Right lobe of liver (tissue), 6 donors: Measurements from ENCODE around the gene RPRM. TPM values are rescaled to one million over a fixed set of nuclear protein-coding genes. Genes with fewer than 3 reads are reported as not detected.
"Not testable (repeated sequence)": the region's sequence is repeated elsewhere in the genome, so short reads cannot be mapped to it uniquely, and the experiment has no call there.

Experiments used
- ATAC-seq, 4 donors: fragments of 200-7000 bp; cut with Tn5 transposase; one replicate each; pipeline ENCODE4 v1.9.1; 2020; ENCODE audit warnings: mild to moderate bottlenecking in 4 of 4, moderate library complexity in 4 of 4
- DNase-seq, 3 donors: peaks; one replicate each; pipeline ENCODE4 v3.0.0-alpha.2; 2020
- H3K27ac ChIP-seq, 3 donors: fragments of 200-600 bp; one replicate each; pipeline ENCODE4 v1.8.0; 2022
- H3K27me3 ChIP-seq, 2 donors: fragments of 200-600 bp; one replicate each; pipeline ENCODE4 v1.8.0; 2022
- H3K36me3 ChIP-seq, 4 donors: fragments of 200-600 bp; sonication (generic) in 1 of 4; one replicate each; pipeline versions ENCODE4 v1.5.1 to v1.8.0; 2017 to 2022; ENCODE audit warnings: control low read depth in 1 of 4
- H3K4me1 ChIP-seq, 4 donors: fragments of 200-600 bp; sonication (generic) in 1 of 4; one replicate each; pipeline versions ENCODE4 v1.5.1 to v1.8.0; 2017 to 2022; ENCODE audit warnings: control low read depth in 1 of 4
- H3K4me3 ChIP-seq, 3 donors: fragments of 200-600 bp; one replicate each; pipeline ENCODE4 v1.8.0; 2022
- H3K9me3 ChIP-seq, 4 donors: fragments of 200-600 bp; sonication (generic) in 1 of 4; one replicate each; pipeline versions ENCODE4 v1.5.1 to v1.8.0; 2017 to 2022; ENCODE audit warnings: control low read depth in 1 of 4
- POLR2A ChIP-seq: fragments of 450-650 bp; IDR thresholded peaks from one replicate; pipeline ENCODE4 v1.6.1; 2017; ENCODE audit warnings: antibody characterized with exemption, mild to moderate bottlenecking
- WGBS: methylation state at CpG from one replicate; pipeline ENCODE4 v1.1.6; 2018; ENCODE audit warnings: low coverage, low lambda C conversion rate; ENCODE audit not compliant: insufficient coverage; ENCODE audit errors: missing lambda C conversion rate; 5-methylcytosine and 5-hydroxymethylcytosine counted together
- intact Hi-C, 2 donors: fragments of 100-400 bp; cut with DNase I; formaldehyde crosslinking; loops; one replicate each; pipeline versions ENCODE4 v1.11.2 to v1.14.1; 2022
- total RNA-seq, 6 experiments: library from RNA; depleted of rRNA in 2 of 6; stranded (reverse); fragments of >200 nt in 2 of 6; fragmentation: NEBNext Ultra II Directional in 3 of 6; extraction: Animal tissue kit (Norgen Biotek cat#: 25700) in 3 of 6; gene quantifications; one replicate each; pipeline versions ENCODE4 v1.1.0 to v1.2.4, GENCODE V29; 2016 to 2023
- TF ChIP-seq, protein P1 (sequence below), 4 donors: fragments of 200-600 bp in 3 of 4; fragments of 450-650 bp in 1 of 4; IDR thresholded peaks; one replicate each; pipeline versions ENCODE4 v1.5.1 to v1.8.0; 2016 to 2022; ENCODE audit warnings: antibody characterized with exemption in 4 of 4, mild to moderate bottlenecking in 2 of 4
- donor health status: DM: no; HTN: yes; CAD: no.
- donor health status: DM: no; HTN: no; CAD: no.
- donor health status: DM: no; HTN: no; CAD: no.
- donor health status: DM: no; HTN: yes; CAD: no.
- donor health status: DM: no; HTN: yes; CAD: no.

The RPRM gene
- total RNA-seq, 6 experiments from 2014 or later, result not detected

DNA sequence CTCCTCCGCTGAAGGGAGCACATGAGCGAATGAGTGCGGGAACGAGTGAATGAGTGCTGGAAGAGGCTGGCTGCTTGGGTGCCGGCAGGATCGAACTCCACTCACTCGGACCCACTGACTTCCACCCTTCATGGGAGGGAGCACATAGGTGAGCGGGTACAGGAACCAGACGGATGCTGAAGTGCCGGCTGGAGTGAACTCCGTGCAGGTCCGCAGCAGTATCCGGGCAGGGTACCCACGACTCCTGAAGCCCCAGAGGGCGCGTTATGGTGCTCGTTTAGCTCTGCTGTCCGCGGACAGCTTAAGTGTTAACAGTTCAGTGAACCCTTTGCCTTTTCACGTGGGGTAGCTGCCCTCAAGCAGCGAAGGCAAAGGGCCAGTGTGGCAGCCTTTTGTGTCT lies 23.2 kb downstream of the RPRM start:
- Histone ChIP-seq H3K27ac (no peak overlapping the region), H3K9me3 (no peaks in the 10 kb centered on the region), H3K4me3 (no peak overlapping the region), H3K4me1 (no peaks in the 10 kb centered on the region), H3K36me3 (no peaks in the 10 kb centered on the region), H3K27me3 (no peaks in the 10 kb centered on the region)
- intact Hi-C loops, result no loop called here
- 61% methylated on average over 3 of the region's 21 CpGs for WGBS
- DNase-seq (no peak), ATAC-seq (no peak)
- TF ChIP-seq, protein P1, sequence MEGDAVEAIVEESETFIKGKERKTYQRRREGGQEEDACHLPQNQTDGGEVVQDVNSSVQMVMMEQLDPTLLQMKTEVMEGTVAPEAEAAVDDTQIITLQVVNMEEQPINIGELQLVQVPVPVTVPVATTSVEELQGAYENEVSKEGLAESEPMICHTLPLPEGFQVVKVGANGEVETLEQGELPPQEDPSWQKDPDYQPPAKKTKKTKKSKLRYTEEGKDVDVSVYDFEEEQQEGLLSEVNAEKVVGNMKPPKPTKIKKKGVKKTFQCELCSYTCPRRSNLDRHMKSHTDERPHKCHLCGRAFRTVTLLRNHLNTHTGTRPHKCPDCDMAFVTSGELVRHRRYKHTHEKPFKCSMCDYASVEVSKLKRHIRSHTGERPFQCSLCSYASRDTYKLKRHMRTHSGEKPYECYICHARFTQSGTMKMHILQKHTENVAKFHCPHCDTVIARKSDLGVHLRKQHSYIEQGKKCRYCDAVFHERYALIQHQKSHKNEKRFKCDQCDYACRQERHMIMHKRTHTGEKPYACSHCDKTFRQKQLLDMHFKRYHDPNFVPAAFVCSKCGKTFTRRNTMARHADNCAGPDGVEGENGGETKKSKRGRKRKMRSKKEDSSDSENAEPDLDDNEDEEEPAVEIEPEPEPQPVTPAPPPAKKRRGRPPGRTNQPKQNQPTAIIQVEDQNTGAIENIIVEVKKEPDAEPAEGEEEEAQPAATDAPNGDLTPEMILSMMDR (IDR thresholded peaks at IDR 0.05), result no peak
- TF ChIP-seq POLR2A, result no peak

DNA sequence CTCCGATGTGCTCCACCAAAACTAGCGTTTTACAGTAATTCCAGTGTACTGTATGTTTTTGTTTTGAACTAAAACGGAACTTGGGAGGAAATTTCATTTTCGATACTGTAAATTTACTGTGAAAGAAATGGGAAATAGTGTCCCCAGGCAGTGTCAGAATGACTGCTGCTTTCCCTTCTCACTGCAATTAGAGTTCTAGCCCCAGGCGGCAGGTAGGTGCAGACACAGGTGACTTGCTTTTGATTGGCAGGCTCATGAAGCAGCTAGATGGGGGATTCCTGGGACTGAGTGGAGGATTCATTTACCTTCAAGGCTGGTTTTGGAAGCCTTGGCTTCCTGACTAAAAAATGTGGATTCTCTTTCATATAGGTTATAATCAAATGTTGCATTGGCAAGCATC lies 27.0 kb downstream of the RPRM start:
- no peaks in the 10 kb centered on the region for H3K9me3 ChIP-seq
- H3K36me3 ChIP-seq, result no peaks in the 10 kb centered on the region
- H3K27me3 ChIP-seq, result no peaks in the 10 kb centered on the region
- 64% methylated on average over 4 of the region's 5 CpGs for WGBS
- intact Hi-C loops, result no loop called here
- ATAC-seq, result no peak
- H3K4me3 ChIP-seq, result no peak overlapping the region
- DNase-seq, result no peak
- H3K4me1 ChIP-seq, result no peaks in the 10 kb centered on the region
- TF ChIP-seq, protein P1 (IDR thresholded peaks at IDR 0.05), result no peak
- no peak overlapping the region for H3K27ac ChIP-seq

DNA sequence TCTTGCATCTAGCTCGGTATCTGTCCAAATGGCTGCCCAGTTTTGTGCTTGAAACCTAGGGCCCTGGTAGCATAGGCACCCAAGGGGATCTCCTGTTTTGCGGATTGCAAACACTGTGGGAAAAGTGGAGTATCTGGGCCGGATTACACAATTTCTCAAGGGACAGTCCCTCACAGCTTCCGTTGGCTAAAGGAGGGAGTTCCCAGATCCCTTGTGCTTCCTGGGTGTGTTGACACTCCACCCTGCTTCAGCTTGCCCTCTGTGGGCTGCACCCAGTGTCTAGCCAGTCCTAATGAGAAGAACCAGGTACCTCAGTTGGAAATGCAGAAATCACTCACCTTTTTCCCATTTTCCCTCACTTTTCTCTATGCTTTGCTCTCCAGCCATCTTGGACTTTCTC lies 35.5 kb downstream of the RPRM start:
- TF ChIP-seq, protein P1 (IDR thresholded peaks at IDR 0.05), result no peak
- no peak for TF ChIP-seq POLR2A
- DNase-seq, result no peak
- Histone ChIP-seq H3K36me3 (no peaks in the 10 kb centered on the region), H3K27ac (no peak overlapping the region), H3K4me1 (no peaks in the 10 kb centered on the region), H3K4me3 (no peak overlapping the region), H3K27me3 (no peaks in the 10 kb centered on the region), H3K9me3 (no peaks in the 10 kb centered on the region)
- no peak for ATAC-seq
- WGBS, result 77% methylated on average over 2 of the region's 4 CpGs
- intact Hi-C loops, result no loop called here

GRCh38 chr2:153442616-153443015 lies 35.9 kb downstream of the RPRM start:
- ATAC-seq, H3K9me3 ChIP-seq, H3K4me3 ChIP-seq, intact Hi-C loops, DNase-seq, H3K36me3 ChIP-seq, H3K27ac ChIP-seq, H3K27me3 ChIP-seq, H3K4me1 ChIP-seq: not testable (repeated sequence)
- 51% methylated on average over 3 of the region's 5 CpGs for WGBS

DNA sequence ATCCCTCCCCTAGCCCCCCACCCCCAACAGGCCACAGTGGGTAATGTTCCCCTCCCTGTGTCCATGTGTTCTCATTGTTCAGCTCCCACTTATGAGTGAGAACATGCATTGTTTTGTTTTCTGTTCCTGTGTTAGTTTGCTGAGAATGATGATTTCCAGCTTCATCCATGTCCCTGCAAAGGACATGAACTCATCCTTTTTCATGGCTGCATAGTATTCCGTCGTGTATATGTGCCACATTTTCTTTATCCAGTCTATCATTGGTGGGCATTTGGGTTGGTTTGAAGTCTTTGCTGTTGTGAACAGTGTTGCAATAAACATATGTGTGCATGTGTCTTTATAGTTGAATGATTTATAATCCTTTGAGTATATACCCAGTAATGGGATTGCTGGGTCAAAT lies 38.5 kb downstream of the RPRM start:
- WGBS, result 49% methylated on average over 2 of the region's 2 CpGs
- H3K27ac ChIP-seq, H3K9me3 ChIP-seq, H3K4me3 ChIP-seq, H3K4me1 ChIP-seq, H3K36me3 ChIP-seq, DNase-seq, H3K27me3 ChIP-seq, ATAC-seq, intact Hi-C loops: not testable (repeated sequence)

DNA sequence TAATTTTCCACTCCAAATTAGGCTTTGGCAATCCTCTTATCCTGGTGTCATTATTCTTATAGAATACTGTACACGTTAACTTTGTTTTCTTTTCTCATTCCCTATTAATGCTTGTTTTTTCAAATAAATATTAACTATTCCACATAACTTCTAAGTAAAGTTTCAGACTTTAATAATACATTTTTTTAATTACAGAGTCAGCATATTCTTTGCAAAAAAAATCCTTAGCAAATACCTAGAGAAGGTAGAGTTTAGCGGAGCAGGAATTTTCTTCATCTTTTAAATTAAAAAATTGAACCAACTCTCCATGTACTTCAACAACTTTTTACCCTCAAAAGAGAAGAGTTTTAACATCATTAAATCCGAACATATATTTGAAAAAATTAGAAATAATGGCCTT lies 45.2 kb downstream of the RPRM start:
- Histone ChIP-seq H3K27ac (no peak overlapping the region), H3K27me3 (no peaks in the 10 kb centered on the region), H3K36me3 (no peaks in the 10 kb centered on the region), H3K4me1 (no peaks in the 10 kb centered on the region), H3K9me3 (no peaks in the 10 kb centered on the region), H3K4me3 (no peak overlapping the region)
- TF ChIP-seq, protein P1 (IDR thresholded peaks at IDR 0.05), result no peak
- no peak for TF ChIP-seq POLR2A
- ATAC-seq (no peak), DNase-seq (no peak)
- intact Hi-C loops, result no loop called here
- 61% methylated on average over 3 of the region's 3 CpGs for WGBS
